ENCODE results near the gene CACNA2D1.

CACNA2D1 gene
- 0 to 0.07 reads per million in 2 donors for total RNA-seq

GRCh38 chr7:82443547-82444219, at the start of gene CACNA2D1:
Gene CACNA2D1 (minus strand): TSS chr7:82443777.
- no peak for DNase-seq

- no peak for DNase-seq
Observed at GRCh38 chr7:82481499-82482097, 38.0 kb upstream of the CACNA2D1 start.

GRCh38 chr7:82477733-82478515, 34.3 kb upstream of the CACNA2D1 start:
- no peak for DNase-seq

- no peak for DNase-seq
Observed at GRCh38 chr7:82472966-82473365, 29.4 kb upstream of the CACNA2D1 start.

GRCh38 chr7:82471351-82472020, 27.9 kb upstream of the CACNA2D1 start:
- DNase-seq = no peak

GRCh38 chr7:82469207-82469606, 25.6 kb upstream of the CACNA2D1 start:
- no peak for DNase-seq

- no peak for DNase-seq
Observed at GRCh38 chr7:82468435-82468834, 24.9 kb upstream of the CACNA2D1 start.

GRCh38 chr7:82467020-82467419, 23.4 kb upstream of the CACNA2D1 start:
- no peak for DNase-seq

- no peak for DNase-seq
Observed at GRCh38 chr7:82464372-82464771, 20.8 kb upstream of the CACNA2D1 start.

GRCh38 chr7:82455295-82455694, 11.7 kb upstream of the CACNA2D1 start:
- no peak for DNase-seq

GRCh38 chr7:82450759-82451158, 7.2 kb upstream of the CACNA2D1 start:
- no peak for DNase-seq

- DNase-seq = no peak
Observed at GRCh38 chr7:82449910-82450309, 6.3 kb upstream of the CACNA2D1 start.

GRCh38 chr7:82446897-82447296, 3.3 kb upstream of the CACNA2D1 start:
- no peak for DNase-seq

- DNase-seq = no peak
Observed at GRCh38 chr7:82445271-82445670, 1.7 kb upstream of the CACNA2D1 start.

- no peak for DNase-seq
Observed at GRCh38 chr7:82444220-82444909, 788 bp upstream of the CACNA2D1 start.

- DNase-seq = no peak
Observed at GRCh38 chr7:82443036-82443546, 486 bp downstream of the CACNA2D1 start.

GRCh38 chr7:82442492-82443035, 1.0 kb downstream of the CACNA2D1 start:
- DNase-seq = no peak

- no peak for DNase-seq
Observed at GRCh38 chr7:82441669-82442478, 1.7 kb downstream of the CACNA2D1 start.

GRCh38 chr7:82438521-82438920, 5.1 kb downstream of the CACNA2D1 start:
- no peak for DNase-seq

GRCh38 chr7:82435769-82436168, 7.8 kb downstream of the CACNA2D1 start:
- no peak for DNase-seq
